Bronchial epithelial cell (primary cell): ENCODE measurements around the gene CRYBA2. TPM values are rescaled to one million over a fixed set of nuclear protein-coding genes. Genes with fewer than 3 reads are reported as not detected.

Source experiments
- DNase-seq: peaks from one replicate; pipeline ENCODE4 v3.0.0-alpha.2; 2010; ENCODE audit warnings: low read depth
- FAIRE-seq: peaks from 2 replicates; lab custom pipeline; 2011; peaks lifted over from hg19 to GRCh38; lab: Jason Lieb, UNC
- H3K27me3 ChIP-seq: 2 replicates; pipeline ENCODE4 v1.5.1; 2011; ENCODE audit warnings: low read length; ENCODE audit not compliant: control insufficient read depth, insufficient read depth
- H3K36me3 ChIP-seq: 2 replicates; pipeline ENCODE4 v1.5.1; 2011; ENCODE audit warnings: low read length; ENCODE audit not compliant: control insufficient read depth, insufficient read depth
- H3K4me3 ChIP-seq: 2 replicates; pipeline ENCODE4 v1.5.1; 2011; ENCODE audit warnings: mild to moderate bottlenecking, low read depth, low read length, control low read depth
- CTCF ChIP-seq: IDR thresholded peaks from 2 replicates; pipeline ENCODE4 v1.5.1; 2011; ENCODE audit warnings: mild to moderate bottlenecking, moderate library complexity, low read length, control low read depth, inconsistent platforms; ENCODE audit not compliant: insufficient read depth, severe bottlenecking
- total RNA-seq: library from RNA; depleted of rRNA; stranded (reverse); fragments of >200 nt; gene quantifications from 2 replicates; pipeline ENCODE4 v1.2.1, GENCODE V29; 2014

Gene CRYBA2
- total RNA-seq, 1 donor from 2014 or later: not detected

- Histone ChIP-seq H3K36me3 (no peaks in the 10 kb centered on the region), H3K4me3 (no peak overlapping the region), H3K27me3 (peaks cover 29% of the 10 kb centered on the region)
- FAIRE-seq (no peak), DNase-seq (no peak)
- TF ChIP-seq CTCF: no peak
Observed at GRCh38 chr2:218996937-218997336, 3.7 kb upstream of the CRYBA2 start.

GRCh38 chr2:218995972-218996711, 2.9 kb upstream of the CRYBA2 start:
- peak; percentile 89 for FAIRE-seq
- H3K4me3 ChIP-seq: peak overlapping the region; percentile 28
- peaks cover 37% of the 10 kb centered on the region for H3K27me3 ChIP-seq
- no peaks in the 10 kb centered on the region for H3K36me3 ChIP-seq
- peak; percentile 91 for TF ChIP-seq CTCF
- DNase-seq: peak; percentile 58

GRCh38 chr2:218995561-218995960, 2.3 kb upstream of the CRYBA2 start:
- no peak for TF ChIP-seq CTCF
- Histone ChIP-seq H3K27me3 (peaks cover 41% of the 10 kb centered on the region), H3K4me3 (no peak overlapping the region), H3K36me3 (no peaks in the 10 kb centered on the region)
- no peak for DNase-seq
- no peak for FAIRE-seq

GRCh38 chr2:218992703-218993344, 398 bp downstream of the CRYBA2 start:
- no peak overlapping the region for H3K4me3 ChIP-seq
- no peaks in the 10 kb centered on the region for H3K36me3 ChIP-seq
- H3K27me3 ChIP-seq: peaks cover 62% of the 10 kb centered on the region
- TF ChIP-seq CTCF: no peak
- FAIRE-seq: no peak
- DNase-seq: no peak

- DNase-seq (no peak), FAIRE-seq (no peak)
- Histone ChIP-seq H3K4me3 (no peak overlapping the region), H3K27me3 (peaks cover 65% of the 10 kb centered on the region), H3K36me3 (no peaks in the 10 kb centered on the region)
- TF ChIP-seq CTCF: no peak
Observed at GRCh38 chr2:218992196-218992595, 1.0 kb downstream of the CRYBA2 start.
